ENCODE results near the gene HOXB4.

The HOXB4 gene

DNA sequence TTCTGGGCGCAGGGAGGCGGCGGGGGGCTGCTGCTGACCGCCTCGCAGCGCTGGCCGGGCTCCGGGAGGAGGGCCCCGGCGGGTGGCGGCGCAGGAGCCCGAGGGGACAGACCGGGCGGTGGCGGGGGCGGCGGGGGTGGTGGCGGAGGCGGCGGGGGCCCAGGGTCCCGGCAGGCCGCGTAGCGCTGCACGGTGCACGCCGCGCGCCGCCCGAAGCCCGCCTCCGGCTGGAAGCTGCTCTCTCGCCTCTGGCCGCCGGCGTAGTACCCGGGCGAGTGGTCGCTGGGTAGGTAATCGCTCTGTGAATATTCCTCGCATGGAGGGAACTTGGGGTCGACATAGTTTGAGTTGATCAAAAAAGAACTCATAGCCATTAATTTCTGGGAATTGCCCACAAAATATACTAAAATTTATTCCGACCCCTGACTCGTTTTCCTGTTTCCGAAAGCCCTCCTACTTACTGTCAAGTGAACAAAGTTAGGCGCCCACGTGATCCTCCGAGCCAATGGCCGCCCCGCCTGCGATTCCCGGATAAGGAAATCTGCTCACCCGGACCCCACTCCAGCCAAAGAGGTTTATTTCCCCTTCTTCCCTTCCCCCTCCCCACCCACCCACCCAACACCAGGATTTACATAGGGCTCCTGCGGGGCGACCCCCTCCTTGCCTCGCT is at the start of gene HOXB4:
Gene HOXB4, minus strand, starts transcription at position 405 of the 670 bp plus-strand sequence. Its CDS starts 31 bp downstream, at position 374.
- DNase-seq = peak; percentile 72

DNA sequence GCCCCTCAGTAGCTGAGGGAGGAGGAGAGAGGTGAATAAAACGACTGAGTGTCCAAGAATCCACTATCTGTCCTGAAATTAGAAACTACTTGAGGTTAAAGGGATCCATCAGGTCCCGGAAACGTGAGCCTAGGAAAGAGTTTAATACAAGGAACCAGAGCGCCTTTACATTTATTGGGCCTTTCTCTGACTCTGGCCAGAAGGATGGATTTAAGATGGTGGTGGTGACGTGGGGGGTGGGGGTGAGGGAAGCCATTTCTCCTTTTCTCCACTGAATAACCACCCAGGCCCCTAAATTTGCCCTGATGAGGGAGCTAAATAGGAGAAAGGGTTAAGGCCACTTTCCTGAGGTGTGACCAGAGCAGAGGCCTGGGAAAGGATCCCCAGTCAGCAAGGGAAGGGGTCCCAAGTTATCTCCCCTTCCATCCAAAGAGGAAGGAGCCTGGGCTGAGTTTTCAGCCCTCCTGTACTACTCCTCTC is 49.0 kb upstream of the HOXB4 start:
- no peak for DNase-seq

DNA sequence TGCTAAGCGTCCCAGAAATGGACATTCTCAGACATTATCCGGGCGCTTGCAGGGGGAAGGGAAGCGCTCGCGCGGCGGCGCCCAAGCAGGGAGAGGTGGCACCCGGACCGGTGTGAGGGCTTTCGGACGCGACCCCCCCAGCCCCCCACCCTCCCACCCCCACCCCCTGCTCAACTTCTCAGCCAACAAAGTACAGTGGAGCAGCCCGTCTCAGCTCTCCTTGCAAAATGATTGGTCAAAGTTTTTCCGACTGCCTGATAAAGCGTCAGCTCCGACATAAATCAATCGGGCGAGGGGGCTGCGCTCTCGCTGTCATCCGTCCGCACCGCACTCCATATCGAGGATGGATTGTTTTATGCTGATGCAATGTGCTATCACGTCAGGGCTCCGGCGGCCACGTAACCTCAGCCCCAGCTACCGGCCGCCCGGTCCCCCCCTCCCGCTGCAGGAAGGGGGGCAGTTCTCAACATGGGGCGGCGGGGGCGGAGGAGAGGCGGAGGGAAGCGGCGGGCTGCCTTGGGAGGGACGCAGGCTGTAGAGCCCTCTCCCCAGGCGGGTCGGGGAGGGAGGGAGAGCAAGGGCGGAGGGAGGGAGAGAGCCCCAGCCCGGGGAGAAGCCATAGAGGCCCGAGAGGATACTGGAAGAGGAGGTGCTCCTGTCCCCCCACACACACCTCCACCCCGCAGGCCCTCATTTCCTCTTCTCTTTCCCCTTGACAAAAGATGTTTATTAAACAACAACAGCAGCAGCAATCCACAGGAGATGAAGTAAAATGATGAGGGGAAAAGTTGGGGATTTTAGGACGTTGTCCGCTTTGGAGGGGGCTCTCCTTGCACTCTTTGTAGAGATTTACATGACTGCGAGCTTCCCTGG is 48.3 kb upstream of the HOXB4 start, which contains the start of gene HOXB9:
Gene HOXB9, minus strand, starts transcription at position 114 of the 873 bp plus-strand sequence. Its CDS starts 89 bp downstream, at position 25.
- DNase-seq = no peak

DNA sequence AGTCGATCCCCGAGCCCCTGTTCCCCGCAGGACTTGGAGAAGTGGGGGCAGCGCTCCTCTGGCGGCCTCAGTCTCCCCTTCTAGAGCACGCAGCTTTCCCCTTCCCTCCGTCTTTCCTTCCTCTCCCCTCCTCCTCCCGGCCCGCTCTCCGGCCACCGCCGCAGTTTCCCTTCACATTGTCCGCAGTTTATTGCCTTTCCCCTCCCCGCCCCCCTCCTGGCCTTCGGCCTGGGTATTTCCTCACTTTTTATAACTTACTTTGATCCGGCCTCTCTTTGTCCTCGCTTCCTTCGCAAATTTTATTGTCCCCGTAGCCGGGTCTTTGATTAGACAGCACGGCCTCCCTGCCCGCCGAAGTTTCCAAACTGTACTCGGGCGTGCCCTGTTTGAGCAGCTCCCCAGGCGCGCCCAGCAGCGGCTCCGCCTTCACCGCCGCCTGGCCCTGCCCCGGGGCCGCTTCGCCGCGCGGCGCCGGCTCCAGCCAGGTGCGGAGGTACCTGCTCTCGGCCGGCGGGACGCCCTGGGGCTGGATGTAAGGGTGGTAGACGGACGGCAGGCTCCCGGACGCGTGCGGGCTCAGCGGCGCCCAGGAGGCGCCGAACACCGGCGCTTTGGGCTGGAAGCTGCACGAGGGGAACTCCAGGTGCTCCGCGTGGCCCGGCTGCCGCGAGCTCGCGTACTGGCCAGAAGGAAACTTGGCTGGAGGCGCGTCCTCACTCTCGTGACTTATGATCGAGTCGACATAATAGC is 47.5 kb upstream of the HOXB4 start:
- DNase-seq = no peak

DNA sequence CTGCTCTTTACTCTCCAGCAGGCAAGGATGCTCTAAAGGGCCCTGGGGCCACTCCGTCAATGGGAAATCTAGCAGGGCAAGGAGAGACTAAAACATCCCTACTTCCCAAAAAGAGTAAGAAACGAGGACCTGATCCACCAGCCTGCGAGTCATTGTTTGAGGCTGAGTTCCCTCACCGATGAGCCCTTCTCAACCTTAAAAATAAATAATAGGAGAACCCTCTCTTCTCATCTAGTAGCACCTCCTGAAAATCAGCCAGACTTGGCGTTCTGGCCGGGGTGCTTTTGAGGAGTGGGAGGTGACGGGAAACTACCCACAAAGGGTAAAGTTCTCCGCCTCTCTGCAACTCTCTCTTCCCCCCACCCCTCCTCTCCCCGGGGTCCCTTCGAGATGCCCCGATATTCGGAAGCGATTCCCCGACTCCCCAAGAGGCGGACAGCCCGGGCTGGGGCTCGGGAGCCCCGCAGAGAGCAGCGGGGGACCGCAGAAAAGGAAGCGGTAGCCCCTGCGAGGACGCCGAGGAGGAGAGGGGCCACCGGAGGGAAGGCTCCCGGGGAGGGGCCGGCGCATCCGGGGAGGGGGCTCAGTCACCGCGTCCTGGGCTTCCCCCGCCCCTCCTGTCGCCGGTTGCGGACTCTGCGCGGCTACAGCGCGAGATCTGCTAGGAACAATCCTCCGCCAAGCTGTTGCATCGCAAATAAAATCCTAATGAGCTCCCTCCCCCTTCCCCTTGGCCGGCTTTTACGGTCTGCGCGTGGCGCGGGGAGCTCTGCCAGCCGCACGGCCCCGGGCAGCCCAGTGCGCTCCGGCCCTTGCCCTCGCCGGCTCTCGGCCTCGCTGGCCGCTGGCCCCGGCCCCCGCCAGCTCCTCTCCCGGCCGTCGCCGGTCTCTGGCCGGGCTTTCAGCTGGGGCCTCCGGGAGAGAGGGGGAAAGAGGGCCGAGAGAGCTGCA is 46.7 kb upstream of the HOXB4 start:
- peak; percentile 60 for DNase-seq

DNA sequence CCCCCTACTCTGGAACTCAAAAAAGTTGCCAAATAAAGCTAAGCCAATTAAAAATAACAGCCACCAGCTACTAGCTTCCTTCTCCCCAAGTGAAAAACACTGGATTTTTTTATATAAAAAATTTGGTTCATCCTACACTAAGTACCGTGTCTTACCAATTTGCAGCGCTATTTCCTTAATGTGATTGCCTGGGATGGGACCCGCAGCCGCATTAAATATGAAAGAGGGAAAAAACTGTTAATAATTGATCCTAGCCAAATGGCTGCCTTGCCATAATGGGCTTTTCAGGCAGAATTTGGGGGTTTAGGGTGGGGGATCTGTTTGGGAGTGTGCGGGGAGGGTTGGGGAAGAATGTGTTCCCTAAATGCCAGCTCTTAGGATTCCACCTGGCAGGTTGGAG is 46.0 kb upstream of the HOXB4 start:
- no peak for DNase-seq

DNA sequence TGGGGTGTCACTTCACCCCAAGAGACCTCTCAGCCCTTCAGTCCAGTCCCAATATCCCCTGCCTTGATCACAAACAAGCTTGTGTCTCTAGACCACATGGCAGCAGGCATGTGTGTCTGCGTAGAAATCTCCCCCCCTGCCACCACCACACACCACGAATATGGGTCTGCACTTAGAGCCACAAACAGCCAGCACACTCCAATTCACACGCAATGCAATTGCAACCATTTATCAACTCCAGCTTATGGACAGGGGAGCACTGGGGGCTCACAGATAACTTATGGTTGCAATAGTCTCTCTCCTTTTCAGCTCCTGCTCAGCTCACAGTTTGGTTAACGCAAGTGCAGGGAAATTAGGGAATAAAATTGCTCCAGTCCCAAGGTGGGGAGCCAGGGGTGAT is 45.4 kb upstream of the HOXB4 start:
- DNase-seq = no peak

DNA sequence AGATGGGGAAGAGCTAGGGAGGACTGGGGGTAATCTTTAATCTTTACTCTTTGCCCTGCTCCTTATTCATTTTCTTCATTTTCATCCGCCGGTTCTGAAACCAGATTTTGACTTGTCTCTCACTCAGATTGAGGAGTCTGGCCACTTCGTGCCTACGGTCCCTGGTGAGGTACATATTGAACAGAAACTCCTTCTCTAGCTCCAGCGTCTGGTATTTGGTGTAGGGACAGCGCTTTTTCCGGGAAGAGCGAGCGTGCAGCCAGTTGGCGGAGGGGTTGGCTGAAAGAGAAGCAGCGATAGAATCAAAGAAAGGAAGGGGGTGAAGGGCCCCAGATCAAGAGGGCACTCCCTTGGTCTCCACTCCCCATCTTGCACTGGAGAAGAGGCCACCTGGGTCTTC is 44.7 kb upstream of the HOXB4 start:
- DNase-seq = no peak

DNA sequence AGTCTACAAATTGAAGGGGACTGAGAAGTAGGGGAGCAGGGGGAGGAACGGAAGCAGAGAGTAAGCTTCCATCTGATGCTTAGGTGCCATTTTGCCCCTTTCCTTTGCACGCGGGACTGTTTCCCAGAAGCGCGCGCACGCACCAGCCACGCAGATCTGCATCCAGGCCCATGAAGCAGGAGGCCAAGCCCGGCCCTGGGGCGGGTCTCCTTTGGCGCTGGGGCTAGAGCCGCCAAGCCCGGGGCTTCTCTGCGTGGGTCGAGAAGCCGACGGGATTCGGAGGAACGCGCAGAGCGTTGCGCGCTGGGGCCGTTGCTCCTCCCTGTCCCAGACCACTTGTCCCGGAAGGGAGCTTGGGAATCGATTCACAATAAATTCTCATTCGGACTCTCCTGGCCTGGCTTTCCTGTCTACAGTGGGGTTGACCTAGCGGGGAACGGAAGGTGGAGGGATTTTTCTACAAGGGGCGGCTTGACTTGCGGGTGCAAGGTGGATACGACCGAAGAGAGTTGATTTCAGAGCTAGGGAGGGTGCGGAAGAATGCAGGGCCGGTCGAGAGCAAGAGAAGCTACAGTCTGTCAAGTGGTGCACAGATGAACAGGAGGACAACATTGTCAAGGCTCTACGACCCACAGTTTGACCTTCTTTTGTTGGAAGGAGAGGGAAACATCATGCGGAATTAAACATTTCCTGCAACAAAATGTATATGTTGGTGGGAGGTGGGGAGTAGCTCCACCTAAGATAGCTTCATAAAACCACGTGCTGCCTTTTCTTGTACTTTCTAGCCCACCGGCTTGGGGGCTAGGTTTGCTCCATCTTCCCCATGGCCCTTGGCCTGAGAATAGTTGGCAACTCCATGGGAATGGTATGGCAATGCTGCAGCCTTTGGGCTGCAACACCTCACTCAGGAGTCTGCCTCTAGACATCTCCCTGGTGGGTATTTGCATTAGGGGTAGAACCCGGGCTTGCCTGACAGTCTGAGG is 43.6 kb upstream of the HOXB4 start:
- DNase-seq = no peak

DNA sequence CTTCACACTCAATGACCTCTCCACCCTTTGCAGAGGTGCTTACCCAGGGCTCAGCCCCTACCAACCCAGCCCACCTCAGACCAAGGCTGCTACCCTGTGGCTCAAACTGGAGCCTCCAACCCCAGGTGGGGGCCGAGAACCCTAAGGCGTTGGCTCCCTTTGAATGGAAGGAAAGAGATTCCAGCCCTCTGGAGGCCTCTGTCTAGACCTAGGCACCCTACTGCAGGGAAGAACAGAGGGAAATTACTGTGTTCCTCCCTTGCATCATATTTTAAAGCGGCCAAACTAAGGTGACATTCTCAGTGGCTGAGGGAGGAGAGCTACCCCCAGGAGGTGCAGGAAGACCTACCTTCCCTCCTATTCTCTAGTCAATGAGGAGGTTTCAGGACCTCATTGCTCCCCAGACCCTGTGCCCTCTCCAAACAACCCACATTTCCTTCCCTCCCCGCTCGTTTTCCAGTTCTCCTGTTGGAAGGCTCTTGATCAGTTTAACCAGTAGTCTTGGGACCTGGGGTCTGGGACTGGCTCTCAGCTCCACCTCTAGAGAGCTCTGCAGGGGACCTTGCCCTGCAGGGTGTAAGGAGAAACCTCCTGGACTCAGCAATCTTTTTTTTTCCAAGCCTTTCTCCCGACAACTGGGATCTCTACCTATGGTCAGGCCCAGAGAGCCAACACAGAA is 42.5 kb upstream of the HOXB4 start:
- no peak for DNase-seq

DNA sequence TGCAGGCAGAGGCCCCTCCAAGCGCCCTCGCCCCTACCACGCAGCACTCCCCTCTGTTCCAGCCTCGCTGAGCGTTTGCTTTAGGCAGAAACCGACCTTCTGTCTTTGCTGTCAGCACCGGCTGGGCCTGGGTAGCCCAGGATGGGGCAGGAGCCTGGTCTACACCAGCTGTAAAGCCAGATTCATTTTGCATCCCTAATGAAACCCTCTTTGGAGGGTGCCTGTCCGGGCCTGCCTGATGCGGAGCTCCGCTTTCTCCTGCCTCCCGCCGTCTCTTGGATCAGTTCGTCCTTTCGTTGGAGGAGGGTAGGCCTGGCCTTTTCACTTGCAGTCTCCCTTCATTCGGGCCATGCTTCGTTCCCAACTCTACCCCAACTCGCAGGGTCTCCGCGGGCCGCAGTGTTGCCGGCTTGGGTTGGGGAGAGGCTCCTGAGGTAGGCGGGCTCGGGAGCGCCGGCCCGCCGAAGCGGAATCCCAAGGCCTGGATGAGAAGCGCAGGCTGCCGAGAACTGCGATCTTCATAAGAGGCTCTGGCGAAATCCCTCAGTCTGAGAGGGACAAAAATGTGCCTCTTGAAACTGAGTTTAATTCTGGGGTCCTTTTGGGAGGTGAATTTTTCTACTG is 41.8 kb upstream of the HOXB4 start:
- DNase-seq = no peak

DNA sequence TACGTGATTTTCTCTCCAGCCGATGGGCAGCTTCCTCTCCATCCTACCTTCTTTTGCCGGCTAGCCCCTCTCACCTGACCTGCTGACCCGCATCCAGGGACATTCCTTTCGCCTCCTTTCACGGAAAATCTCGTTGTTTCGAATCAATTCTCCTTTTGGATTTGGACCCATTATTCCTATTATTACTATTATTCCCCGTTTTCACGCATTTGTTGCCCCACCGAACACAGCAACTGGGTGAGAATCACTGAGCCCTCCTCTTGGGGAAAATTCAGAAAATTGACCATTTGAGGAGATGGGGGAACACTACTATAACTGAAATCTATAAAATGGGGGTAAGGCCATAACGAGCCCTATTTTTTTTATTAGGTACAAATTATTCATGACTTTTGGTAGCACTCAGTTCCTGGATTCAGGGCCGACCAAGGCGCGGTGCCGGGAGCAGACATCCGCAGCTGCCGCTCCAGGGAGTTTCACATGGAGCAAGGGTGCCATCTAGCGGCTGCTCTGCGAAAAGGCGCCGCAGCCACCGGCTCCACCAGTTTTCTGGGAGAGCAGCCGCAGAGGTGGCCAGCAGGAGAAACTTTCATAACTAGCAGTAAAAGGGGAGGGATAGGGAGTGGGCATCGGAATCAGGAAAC is 40.2 kb upstream of the HOXB4 start:
- DNase-seq = peak; percentile 96

DNA sequence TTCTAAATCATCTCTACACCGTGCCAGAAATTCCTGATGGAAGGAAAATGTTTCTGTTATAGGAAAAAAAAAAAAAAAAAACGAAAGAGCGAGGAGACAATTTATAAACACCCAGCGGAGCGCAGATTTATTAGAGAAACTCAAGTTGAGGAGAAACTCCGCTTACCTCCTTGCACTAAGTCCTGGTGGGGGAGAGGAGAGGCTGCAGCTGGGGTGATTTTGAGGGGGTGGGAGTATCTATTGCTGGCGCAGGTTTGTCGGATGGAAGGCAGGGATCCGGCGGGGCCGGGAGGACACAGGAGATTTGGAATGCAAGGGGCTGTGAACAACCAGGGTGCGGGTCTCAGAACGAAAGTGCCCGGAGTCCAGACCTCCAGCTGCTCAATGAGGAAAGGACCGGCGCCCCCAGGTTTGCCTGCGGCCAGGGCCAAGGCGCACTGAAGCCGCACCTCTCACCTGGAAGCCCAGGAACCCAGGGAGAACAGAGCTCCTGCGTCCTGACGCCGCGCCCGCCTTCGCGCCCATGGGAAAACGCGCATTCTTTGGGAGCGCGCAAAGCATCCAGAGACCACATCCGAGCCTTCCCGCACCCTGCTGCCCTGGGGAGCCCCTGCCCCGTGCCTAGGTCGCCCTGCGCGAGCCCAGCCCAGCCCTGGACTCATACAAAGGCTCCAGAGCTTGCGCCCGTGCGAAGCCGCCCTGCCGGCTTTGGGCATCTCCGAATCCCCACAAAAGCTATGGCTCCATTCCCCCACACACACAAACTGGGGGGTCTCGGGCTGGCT is 39.5 kb upstream of the HOXB4 start:
- DNase-seq = peak; percentile 53

DNA sequence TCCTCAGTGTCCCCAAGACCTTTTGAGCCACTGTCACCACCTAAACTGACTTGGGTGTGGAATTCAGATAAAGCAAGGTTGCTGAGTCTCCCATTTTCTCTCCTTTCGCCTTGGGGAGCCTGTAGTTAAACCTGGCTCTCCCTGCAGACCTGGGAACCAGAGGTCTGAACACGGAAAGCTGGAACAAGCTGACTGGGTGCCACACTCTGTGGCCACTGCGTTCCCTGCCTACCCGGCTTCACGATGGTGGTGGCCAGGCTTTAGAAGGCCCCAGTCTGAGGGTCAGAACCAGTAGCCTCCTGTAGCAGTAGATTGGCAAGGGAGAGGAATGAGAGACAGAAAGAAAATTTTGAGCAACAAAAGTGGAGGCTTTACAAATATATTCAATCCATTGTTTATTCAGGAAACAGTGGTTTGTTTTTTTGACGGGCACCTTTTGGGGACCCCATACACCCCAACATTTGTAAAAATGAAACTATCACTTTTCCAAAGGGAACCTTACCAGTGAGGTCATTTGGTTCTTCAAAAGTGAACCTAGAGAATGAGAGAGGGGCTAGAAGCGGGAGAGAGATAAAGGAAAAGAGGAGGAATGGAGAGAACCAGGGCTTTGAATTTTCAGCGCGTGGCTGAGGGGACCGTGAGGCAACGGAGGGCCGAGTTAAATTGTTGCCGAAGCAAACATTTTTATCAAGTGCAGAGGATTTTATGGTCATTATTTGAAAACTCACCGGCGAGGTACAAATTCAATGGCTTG is 38.7 kb upstream of the HOXB4 start:
- DNase-seq = no peak

DNA sequence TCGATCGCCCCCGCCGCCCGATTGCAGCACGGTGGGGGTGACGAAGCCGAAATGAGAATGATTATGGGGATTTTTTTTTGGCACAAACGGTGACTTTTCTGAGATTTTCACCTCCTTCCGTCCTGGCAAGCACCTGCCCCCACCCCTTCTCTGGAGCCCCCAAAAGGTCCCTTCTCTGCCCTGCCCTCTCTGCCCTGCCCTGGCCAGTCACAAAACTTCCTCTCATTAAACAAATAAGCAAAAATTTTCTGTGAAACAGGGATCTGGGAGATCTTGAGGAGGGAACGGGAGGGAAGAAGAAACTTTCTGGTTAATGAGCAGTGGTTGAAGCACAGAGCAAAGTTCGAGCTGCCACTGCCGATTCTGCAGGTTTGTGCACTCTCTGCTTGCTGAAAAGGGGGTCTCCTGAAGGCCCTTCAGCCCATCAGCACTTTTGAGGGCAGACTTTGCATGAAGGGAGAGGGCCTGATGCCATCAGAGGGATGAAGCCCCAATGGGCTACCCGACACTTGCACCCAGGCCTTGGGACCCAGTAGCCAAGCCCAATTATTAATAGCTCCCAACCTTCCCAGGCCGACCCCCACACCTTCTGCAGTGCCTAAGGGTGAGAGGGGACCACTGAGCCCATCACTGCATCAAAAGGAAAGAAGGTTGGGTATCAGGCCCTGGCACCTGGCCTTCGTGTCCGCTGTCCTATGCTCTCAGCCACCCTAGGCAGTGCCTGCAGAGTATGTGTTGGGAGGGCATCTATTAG is 38.0 kb upstream of the HOXB4 start:
- peak; percentile 14 for DNase-seq

DNA sequence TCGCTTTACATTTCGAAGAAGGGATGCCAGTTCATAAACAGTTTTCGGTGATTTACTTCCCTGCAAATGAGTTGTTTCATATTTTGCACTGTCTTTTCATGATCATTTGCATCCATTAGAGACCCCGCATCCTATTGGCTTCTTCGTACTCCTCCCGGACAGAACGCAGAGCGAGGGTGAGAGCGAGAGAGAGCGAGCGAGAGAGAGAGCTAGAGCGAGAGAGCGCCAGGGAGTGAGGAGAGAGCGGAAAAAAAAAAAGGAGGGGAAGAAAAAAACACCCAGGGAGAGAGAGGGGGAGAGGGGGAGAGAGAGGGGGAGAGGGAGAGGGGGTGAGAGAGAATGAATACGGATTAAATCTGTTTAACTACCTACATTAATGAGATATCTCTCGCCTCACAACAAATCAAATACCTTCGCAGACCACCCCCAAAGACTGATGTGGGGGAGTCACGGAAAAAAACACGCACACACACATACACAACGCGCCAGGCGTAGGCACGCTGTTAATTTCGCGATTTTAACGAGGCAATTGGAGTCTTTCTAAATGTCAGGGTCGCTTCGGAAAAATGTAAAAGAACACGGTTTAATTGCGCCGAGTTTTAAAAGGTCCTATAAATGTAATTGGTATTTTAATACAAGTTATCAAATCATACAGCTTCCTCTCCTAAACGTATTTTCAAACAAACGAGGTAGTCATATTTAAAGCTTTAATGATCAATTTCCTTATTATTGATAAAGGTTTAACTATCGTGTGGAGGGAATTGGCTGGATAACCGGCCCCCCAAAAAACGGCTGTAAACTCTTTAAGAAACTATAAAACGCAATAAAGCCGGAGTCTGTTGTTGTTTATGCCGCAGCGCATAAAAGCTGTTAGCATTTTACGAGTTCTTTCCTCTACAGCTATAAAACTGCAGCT is 37.2 kb upstream of the HOXB4 start, which contains the start of gene HOXB8:
Gene HOXB8, minus strand, starts transcription at position 246 of the 916 bp plus-strand sequence. CDS start 588 bp downstream, outside the sequence.
- peak; percentile 57 for DNase-seq
